Esophagus muscularis mucosa (tissue), 3 donors: ENCODE measurements around the gene ERBB4.

Source experiments
- POLR2A ChIP-seq: fragments of 450-650 bp; IDR thresholded peaks from one replicate; pipeline ENCODE4 v1.6.1; 2017; ENCODE audit warnings: antibody characterized with exemption, moderate library complexity, mild to moderate bottlenecking, low read depth
- POLR2AphosphoS5 ChIP-seq, 2 donors: sonication (generic); formaldehyde crosslinking; IDR thresholded peaks; one replicate each; pipeline ENCODE4 v1.6.1; 2017; ENCODE audit warnings: antibody characterized with exemption in 2 of 2
- TF ChIP-seq, protein P1 (sequence below), 3 experiments: fragments of 200-600 bp in 2 of 3; fragments of 450-650 bp in 1 of 3; sonication (generic) in 2 of 3; IDR thresholded peaks; one replicate each; pipeline ENCODE4 v1.5.1; 2017 to 2019; ENCODE audit warnings: antibody characterized with exemption in 3 of 3, mild to moderate bottlenecking in 2 of 3, moderate library complexity in 1 of 3

DNA sequence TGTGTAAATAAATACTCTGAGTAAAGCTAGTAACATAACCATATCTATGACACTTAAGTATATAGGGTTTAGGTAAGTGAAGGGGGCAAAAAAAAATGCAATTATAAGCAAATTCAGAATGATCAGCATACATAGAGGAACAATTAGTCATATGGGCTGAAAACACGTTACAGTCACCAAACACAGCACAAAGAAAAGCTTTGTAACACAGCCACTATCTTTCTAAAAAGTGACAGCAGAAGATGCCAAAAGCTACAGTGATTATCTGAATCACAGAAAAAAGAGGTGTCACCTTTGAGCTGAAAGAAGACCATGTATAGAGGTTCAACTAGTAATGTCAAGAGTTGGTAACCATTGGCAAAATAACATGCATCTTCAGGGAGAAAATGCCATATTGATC lies 115.5 kb downstream of the ERBB4 start:
- TF ChIP-seq, protein P1, sequence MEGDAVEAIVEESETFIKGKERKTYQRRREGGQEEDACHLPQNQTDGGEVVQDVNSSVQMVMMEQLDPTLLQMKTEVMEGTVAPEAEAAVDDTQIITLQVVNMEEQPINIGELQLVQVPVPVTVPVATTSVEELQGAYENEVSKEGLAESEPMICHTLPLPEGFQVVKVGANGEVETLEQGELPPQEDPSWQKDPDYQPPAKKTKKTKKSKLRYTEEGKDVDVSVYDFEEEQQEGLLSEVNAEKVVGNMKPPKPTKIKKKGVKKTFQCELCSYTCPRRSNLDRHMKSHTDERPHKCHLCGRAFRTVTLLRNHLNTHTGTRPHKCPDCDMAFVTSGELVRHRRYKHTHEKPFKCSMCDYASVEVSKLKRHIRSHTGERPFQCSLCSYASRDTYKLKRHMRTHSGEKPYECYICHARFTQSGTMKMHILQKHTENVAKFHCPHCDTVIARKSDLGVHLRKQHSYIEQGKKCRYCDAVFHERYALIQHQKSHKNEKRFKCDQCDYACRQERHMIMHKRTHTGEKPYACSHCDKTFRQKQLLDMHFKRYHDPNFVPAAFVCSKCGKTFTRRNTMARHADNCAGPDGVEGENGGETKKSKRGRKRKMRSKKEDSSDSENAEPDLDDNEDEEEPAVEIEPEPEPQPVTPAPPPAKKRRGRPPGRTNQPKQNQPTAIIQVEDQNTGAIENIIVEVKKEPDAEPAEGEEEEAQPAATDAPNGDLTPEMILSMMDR (IDR thresholded peaks at IDR 0.05): no peak
- TF ChIP-seq POLR2A (no peak), POLR2AphosphoS5 (IDR thresholded peaks at IDR 0.05) (no peak)
